Mucosa of rectum (tissue), 2 donors: ENCODE measurements around the gene PTPRG.

ENCODE experiments used
- H3K27ac ChIP-seq, 2 donors: one replicate each; pipeline ENCODE4 v1.7.0; 2013; ENCODE audit warnings: inconsistent platforms in 2 of 2, low read depth in 2 of 2, low read length in 2 of 2
- H3K27me3 ChIP-seq, 2 donors: one replicate each; pipeline ENCODE4 v1.7.0; 2013; ENCODE audit warnings: low read length in 2 of 2; ENCODE audit not compliant: control insufficient read depth in 2 of 2, insufficient read depth in 2 of 2
- H3K36me3 ChIP-seq, 2 donors: one replicate each; pipeline ENCODE4 v1.7.0; 2013; ENCODE audit warnings: low read length in 2 of 2; ENCODE audit not compliant: control insufficient read depth in 2 of 2, insufficient read depth in 2 of 2
- H3K4me1 ChIP-seq, 2 donors: one replicate each; pipeline ENCODE4 v1.7.0; 2013; ENCODE audit warnings: low read length in 2 of 2, mild to moderate bottlenecking in 1 of 2; ENCODE audit not compliant: control insufficient read depth in 2 of 2, insufficient read depth in 2 of 2
- H3K4me3 ChIP-seq, 2 donors: one replicate each; pipeline ENCODE4 v1.7.0; 2013; ENCODE audit warnings: low read length in 2 of 2
- H3K9ac ChIP-seq, 2 donors: one replicate each; pipeline ENCODE4 v1.7.0; 2013; ENCODE audit warnings: low read length in 2 of 2, low read depth in 1 of 2, mild to moderate bottlenecking in 1 of 2
- H3K9me3 ChIP-seq, 2 donors: one replicate each; pipeline ENCODE4 v1.7.0; 2013; ENCODE audit warnings: low read length in 2 of 2; ENCODE audit not compliant: control insufficient read depth in 2 of 2
- donor health status: healthy.
- donor health status: Normal muscosa, but diverticular disease.

The PTPRG gene

DNA sequence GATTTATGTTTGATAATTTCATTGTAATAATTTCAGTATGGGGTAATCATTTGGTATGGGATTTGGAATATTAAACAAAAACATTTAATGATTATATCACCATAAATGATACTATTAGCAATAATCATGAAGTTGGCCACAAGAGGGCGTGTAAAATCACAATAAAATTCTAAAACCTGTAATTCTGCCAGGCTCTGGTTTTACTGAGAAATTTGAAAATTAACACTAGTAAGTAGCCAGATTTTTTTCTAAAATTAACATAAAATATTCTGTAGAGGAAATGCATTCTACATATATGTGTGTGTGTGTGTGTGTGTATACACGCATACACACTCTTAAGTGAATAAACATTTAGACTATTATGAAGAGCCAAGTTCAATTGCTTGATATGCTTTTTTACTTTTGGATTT lies 771.5 kb downstream of the PTPRG start:
- no peaks in the 10 kb centered on the region for H3K36me3 ChIP-seq
- H3K9me3 ChIP-seq: no peaks in the 10 kb centered on the region
- no peaks in the 10 kb centered on the region for H3K4me1 ChIP-seq
- H3K9ac ChIP-seq: no peak overlapping the region
- no peak overlapping the region for H3K27ac ChIP-seq
- no peak overlapping the region for H3K4me3 ChIP-seq
- no peaks in the 10 kb centered on the region for H3K27me3 ChIP-seq

- Histone ChIP-seq H3K9ac (no peak overlapping the region), H3K27me3 (no peaks in the 10 kb centered on the region), H3K27ac (no peak overlapping the region), H3K9me3 (no peaks in the 10 kb centered on the region), H3K4me1 (no peaks in the 10 kb centered on the region), H3K4me3 (no peak overlapping the region), H3K36me3 (no peaks in the 10 kb centered on the region)
These were observed 773.8 kb downstream of the PTPRG start for GRCh38 chr3:62335196-62335595.

- no peak overlapping the region for H3K4me3 ChIP-seq
- H3K27ac ChIP-seq: no peak overlapping the region
- H3K27me3 ChIP-seq: no peaks in the 10 kb centered on the region
- H3K9ac ChIP-seq: no peak overlapping the region
- no peaks in the 10 kb centered on the region for H3K36me3 ChIP-seq
- H3K4me1 ChIP-seq: no peaks in the 10 kb centered on the region
- no peaks in the 10 kb centered on the region for H3K9me3 ChIP-seq
These were observed 782.4 kb downstream of the PTPRG start for GRCh38 chr3:62343755-62344154.
